ENCODE data around the gene HNMT.
"Not testable (repeated sequence)": the region's sequence is repeated elsewhere in the genome, so short reads cannot be mapped to it uniquely, and the experiment has no call there.

HNMT gene

DNA sequence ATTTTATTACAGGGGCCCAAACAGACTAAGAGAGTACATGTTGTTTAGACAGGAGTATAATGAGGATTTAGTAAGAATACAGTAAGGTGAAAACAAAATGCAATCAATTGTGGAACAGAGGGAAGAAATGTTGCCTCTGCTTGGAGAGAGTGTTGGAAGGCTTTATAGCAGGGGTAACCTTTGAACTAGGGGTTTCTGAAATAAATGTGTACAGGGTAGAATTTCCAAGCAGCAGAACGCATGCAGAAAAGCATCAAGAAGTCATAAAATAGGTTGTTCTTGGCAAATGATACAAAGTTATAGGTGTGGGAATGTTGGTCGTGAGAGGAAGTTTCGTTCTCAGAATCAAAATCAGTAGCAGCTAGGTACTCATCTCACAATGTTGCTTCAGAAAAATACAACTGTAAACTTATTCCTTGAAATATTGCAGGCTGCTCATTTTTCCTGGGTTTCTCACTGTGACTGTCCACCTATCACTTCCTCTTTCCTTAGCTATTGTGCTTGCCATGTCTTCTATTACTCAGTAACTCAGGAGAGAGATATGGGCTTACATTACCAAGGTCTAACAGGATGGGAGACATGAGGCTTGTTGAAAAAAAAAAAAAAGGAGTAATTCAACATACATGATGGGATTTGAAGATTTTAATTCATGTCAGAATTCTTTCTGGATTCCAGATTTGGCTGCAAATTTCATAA is 17.1 kb upstream of the HNMT start:
- DNase-seq = no peak

DNA sequence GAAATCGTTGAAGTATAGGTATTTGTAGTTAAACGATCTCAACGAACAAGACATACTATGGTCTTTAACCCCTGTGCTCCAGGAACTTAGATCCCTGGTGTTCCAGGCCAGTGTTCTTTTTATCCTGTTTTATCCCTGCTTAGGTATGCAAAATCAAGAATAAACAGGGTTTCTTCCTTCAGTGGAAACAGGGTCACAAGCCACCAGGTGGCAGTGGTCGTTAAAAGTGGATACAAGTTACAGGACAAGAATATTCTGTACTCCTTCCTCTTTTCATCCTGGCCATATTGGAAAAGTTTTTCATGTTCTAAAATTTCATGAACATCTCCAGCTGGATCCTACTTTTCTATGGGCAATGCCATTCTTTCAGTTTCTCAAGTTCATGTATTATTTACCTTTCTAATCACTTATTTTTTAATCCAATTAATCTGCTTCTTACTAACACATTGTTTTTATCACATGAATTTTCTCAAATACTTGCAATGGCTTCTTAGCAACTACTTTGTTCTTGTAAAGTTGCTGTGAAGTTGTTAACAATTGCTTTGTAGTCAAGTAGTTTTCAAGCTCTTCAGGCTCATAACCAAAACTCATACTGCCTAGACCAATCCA is 16.4 kb upstream of the HNMT start:
- no peak for DNase-seq

DNA sequence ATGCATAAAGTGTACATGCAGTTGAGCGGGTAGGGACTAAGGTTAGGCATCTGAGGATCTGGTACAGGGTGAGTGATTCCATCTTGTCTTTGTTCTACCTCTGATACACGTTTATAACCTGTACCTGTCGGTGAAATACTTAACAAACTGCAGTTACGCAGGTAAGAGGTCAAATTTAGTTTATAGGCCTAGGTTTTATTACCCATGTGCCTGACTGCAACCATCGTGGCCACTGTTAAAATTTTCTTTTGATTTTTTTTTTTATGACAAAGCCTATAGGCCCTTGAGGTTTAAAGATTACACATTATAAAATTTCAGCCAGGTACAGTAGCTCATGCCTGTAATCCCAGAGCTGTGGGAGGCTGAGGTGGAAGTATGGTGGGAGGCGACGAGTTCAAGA is 15.4 kb upstream of the HNMT start:
- no peak for DNase-seq

DNA sequence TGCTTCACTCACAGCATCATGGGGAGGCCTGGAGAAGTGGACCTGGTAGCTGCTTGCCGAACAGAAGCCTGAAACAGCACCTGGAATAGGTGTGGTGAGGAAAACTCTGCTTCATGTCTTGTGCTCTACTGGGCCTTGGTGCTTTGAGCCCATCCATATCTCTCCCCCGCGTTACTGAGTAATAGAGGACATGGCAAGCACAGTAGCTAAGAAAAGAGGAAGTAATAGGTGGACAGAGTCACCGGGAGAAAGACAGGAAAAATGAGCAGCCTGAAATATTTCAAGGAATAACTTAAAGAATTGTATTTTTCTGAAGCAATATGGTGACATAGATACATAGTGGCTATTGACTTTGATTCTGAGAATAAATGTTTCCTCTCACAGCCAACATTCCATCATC is 14.0 kb upstream of the HNMT start:
- DNase-seq = no peak

DNA sequence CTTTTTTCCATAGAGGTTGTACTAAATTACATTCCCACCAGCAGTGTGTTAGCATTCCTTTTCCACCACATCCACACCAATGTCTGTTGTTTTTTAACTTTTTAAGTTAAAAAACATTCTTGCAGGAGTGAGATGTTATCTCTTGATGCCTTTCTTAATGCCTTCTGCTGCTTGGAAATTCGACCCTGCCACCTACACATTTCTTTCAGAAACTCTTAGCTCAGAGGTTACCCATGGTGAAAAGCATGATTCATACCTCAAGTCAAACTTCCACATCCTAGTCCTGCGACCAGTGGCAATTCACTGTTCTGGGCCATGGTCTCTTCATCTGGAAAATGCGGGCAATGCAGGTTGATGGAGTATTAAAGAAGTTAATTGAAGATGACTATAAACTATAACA is 12.7 kb upstream of the HNMT start:
- no peak for DNase-seq

DNA sequence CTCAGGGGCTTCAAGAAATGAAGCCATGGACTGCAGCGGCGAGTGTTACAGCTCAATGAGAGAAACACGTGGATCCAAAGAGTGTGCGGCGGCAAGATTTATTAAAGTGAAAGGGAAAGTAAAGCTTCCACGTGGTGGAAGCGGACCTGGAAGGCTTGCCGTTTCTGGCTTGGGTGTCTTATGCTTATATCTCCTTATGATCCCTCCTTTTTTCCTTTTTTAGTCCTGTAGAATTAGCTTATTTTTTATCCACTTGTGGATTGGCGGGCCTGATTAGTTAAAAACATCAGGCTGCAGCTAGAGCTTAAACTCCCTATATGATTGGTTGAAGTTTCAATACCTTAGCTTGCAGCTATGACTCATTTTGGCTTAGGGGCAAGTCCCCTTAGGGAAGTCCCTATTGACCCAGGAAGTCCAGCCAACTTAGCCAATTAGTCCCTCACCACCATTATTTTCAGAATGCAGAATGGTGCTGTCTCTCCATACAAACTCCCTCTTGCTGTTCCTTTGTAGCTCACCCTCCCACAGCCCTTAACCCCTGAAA is 11.6 kb upstream of the HNMT start:
- no peak for DNase-seq

DNA sequence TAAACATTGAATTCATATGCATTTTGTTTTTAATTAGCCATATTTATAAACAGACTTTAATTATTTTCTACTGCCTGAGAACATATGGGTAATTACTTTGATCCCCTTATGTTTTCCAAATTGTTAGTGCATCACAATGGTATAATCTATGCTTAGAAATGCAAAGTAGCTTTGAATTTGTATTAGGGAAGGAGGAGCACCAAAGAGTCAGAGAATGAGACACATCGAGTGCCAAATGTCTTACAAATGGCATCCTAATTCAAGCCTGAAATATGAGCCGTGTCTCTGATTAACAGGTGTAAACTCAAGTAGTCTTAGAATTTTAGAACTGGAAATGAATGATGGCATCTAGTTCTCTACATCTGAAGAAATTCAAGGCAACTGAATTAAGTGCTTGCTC is 8.7 kb upstream of the HNMT start:
- no peak for DNase-seq

DNA sequence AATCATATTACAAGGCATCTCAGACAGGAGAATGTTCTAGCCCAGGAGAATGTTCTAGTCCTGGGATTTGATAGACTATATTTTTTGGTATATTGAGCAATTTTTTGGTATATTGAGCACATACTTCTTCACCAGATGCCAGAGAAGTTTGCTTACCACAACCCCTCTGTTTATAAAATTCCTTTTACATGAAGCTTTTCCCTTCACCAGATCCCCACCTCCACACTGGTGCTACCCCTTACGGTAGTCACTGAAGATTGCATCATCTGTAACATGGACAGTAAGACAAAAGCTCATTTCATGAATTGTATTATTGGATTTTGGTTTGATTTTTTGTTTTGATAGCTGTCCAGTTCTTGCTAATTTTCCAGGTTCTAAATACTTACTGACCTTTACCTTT is 7.2 kb upstream of the HNMT start:
- no peak for DNase-seq

DNA sequence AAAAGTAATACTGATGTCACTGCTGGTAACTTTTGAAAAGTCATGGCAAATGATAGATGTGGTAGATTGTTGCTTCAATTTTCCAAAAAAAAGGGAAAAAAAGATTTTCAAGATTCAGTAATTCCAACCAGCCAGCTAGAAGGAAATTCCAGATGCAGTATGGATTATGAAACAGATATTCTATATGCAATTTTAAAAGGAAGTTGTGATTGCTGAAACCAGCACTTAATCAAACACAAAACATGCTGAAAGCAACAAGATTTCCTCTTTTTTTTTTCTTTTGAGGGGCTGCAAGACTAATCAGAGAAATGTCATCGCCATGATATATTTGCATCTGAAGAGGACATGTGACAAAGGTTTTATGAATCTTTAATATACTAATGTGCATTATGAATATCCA is 5.1 kb upstream of the HNMT start:
- DNase-seq = no peak

DNA sequence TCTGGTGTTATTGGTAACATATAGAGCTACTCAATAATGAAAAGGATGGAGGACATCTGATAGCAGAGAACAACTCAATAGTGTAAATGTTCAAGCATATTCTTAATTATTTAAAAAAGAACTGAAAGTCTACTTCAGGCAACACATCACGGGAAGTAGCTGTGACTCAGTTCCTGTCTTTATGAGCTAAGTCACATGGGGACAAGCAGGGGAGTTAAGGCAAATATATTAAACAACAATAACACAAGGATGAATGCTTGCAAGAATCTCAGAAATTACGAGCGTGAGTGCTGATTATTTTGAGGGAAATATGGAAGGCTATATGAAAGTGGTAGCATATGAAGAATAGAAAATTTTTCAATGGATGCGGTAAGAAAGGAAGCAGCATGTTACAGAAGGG is 4.0 kb upstream of the HNMT start:
- no peak for DNase-seq

DNA sequence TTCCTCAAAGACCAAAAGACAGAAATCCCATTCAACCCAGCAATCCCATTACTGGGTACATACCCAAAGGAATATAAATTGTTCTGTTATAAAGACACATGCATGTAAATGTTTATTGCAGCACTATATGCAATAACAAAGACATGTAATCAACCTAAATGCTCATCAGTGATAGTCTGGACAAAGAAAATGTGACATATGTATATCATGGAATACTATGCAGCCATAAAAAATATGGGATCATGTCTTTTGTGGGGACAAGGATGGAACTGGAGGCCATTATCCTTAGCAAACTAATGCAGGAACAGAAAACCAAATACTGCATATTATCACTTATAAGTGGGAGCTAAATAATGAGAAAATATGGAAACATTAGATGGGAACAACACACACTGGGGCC is 2.7 kb upstream of the HNMT start:
- DNase-seq = no peak

DNA sequence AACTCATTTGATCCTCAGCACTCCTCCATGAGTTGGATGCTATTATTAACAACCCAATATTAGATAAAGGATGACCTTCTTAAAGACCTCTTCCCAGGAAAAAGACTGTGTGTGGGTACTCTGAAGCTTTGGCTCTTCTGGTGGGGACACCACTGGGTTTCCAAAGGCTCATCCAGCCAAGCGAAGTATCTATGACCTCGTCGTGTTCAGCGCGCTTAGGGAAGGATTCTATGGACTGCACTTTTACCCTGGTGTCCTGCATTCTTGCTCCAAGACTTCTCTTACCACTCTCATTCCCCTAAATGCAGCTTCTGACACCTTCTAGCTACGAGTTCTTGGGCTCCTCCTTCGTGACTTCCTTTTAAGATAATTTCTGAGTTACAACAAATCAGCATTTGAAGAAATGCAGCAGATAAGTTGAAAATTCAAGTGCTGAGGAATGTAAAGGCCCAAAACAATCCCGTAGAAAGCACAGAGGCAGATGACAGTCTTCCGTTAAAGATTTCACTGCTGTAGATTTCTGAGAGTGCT is 673 bp upstream of the HNMT start:
- DNase-seq = no peak

DNA sequence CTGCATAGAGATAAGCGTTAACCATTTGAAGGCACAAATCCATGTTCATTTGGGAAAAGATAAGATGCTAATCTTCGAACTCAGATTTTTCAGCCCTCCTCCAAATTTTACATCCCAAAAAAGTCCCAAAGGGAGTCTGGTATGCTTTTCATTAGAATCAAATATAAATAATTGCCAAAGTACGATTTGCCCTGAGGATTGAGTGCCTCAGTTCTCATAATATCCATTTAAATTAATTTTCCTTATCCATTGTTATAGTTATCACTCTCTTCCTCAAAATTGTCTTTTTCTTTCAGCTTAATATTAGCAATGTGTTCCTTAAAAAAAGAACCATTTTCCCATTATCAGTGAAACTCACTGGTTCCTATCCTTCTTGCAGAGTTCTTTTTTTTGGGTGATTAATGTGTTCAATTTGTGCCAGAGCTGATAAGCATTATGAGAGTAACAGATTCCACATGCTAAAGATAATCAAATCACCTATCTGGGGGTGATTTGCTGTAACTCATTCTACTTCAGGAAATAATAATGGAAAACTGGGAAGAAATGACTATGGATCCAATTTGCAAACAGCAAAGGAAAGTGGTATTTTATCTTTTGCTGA is 686 bp downstream of the HNMT start:
- no peak for DNase-seq

DNA sequence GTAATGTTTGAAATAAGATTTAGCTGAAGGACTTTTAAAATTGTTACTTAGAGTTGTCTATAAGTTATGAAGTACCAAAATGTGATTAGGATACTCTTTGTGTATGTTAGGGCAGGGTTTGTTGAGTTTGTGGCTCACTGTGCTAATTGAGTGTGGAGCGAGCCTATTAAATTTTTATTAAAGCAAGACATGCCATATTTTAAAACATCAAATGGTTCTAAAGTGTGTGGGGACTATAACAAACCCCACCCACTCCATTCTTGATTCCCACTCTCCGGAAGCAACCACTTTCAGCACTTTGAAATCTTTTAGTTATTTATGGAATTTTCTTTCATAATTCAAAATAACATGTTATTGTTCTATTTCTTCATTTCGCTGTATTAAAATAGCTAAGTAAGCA is 1.8 kb downstream of the HNMT start:
- DNase-seq = no peak

DNA sequence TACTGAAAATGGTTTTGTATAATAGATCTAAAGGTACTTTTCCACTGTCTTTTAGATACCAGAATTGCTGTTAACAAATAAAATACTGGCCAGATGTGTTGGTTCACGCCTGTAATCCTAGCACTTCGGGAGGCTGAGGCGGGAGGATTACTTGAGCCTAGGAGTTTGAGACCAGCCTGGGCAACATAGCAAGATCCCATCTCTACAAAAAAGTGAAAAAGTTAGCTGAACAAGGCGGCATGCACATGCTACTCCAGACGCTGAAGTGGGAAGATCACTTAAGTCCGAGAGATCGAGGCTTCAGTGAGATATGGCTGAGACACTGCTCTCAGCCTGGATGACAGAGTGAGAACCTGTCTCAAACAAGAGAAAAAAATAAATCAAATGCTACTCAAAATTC is 2.8 kb downstream of the HNMT start:
- no peak for DNase-seq

DNA sequence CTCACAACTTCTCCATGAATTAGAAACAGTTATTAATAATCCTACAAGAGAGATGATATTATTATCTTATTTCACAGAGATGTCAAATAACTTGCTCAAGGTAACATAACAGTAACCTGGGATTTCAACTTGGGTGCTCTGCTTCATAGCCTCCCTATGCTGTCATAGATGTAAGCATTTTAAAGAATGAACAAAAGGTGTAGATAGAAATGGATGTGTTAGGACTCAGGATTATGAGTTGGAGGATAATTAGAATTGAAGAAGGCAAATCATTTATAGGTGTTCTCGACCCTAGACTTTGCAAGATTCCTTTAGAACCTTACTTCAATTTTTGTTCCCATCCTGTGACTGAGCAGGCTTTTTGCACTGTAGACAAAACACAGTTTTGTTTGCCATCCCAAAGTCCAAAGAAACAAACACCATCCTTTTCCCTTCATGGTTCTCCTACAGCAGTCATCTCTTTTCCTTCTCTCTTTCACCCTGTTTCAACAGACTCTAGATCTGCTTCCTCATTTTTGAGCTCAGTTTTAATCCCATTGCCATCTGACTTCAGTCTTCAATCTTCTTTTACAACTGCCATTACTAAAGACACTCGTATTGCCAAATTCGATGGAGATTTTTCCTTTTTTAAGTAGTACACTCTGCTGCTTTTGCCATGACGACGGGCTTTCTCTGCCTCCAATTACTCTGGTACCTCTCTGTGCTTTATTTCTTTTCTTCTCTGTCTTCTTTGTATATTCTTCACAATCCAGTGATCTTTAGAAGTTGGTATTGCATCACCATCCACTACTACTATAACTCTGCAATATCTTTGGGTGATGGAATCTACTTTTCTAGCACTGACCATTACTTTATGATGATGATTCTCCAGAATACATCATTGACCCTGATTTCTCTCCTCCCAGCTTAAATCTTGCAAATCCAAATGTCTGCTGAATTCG is 4.5 kb downstream of the HNMT start:
- DNase-seq = no peak

DNA sequence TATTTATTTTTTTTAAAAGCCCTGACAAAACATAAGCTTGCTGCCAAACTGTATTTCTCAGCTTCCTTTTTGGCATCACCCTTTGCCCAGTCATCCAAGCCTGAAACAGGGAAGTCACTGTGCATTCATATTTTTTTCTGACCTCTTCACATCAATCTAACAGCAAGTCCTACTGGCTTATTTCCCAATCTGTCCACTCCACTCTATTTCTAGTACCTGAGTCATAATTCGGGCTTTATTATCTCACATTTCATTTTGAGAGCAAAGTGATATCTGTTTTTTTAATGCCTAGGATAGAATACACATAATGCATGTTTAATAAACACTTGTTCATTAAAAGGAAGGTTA is 5.1 kb downstream of the HNMT start:
- DNase-seq = no peak

DNA sequence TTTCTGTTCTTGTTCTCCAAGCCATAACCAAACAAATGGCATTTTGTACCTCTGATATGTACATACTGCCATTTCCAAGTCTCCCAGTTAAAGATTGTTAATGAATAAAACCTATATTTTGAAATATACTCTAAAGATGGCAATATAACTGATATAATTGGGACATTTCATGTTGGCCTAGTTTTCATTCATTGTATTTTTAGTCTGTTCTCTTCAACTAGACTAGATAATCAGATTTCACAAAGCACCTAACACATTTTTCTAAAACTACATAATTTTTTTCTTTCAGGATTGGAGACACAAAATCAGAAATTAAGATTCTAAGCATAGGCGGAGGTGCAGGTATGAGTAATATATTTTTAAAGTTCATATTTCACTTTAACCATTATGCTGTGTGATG is 5.6 kb downstream of the HNMT start:
- no peak for DNase-seq

DNA sequence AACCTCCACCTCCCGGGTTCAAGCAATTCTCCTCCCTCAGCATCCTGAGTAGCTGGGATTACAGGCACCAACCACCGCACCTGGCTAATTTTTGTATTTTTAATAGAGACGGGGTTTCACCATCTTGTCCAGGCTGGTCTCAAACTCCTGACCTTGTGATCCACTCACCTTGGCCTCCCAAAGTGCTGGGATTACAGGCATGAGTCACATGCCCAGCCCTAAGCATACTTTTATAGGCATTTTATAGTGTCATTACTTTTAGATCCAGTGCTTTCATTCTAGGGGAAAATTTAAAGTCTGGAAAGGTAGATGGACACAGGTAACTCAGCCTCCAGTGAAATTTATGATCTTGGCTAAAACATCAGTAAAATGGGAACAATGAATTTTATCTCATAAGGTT is 7.0 kb downstream of the HNMT start:
- DNase-seq = not testable (repeated sequence)

DNA sequence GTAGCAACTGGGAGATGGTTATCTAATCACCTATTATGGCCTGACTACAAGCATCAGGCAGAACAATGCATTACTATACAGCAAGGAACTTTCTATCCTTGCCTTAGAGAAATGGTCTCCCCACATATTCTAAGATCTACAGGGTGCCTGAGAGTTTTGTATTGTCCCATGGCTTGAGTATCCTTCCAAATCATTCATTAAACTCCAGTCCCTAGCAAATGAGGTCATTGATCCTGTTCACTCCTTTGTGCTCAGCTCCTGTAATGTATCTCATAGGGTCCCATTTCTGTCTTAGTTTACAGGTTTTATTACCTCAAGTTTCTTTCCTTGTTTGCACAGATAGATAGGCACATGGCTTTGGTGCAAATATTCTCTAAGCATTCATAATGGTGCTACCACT is 9.0 kb downstream of the HNMT start:
- DNase-seq = no peak

DNA sequence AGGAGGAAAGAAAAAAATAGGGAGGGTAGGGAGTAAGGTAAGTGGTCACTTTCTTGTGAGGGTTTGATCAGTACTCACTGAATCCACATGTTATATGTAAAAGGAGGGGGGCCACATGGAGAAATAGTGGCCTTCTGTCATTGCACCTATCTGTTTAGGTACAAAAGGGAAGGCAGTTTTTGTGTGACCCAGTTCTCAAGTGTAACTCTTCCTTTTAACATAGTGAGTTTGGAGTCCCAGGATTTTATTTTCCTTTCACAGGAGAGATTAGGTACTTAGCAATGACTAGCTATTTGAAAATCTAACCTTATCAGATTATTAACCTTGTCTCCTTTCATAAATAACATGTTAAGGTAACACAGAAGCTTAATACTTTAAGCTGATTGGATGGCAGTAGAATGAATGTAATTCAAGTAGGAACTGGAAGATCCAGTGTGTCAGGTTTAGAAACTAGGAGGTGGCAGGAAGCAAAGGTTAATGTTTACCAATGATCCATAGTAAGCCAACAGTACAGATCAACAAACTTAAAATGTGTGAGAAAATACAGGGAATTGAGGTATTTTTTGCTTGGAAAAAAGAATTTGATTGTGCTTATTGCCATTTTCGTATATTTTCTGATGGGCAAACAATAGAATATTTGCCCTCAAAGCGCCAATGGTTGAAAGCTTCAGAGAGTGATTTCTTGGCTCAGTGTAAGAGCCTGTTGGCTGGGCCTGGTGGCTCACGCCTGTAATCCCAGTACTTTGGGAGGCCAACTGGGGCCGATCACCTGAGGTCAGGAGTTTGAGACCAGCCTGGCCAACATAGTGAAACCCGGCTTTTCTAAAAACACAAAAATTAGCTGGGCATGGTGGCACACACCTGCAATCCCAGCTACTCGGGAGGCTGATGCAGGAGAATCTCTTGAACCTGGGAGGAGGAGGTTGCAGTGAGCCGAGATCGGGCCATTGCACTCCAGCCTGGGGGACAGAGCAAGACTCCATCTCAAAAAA is 11.3 kb downstream of the HNMT start:
- DNase-seq = no peak

DNA sequence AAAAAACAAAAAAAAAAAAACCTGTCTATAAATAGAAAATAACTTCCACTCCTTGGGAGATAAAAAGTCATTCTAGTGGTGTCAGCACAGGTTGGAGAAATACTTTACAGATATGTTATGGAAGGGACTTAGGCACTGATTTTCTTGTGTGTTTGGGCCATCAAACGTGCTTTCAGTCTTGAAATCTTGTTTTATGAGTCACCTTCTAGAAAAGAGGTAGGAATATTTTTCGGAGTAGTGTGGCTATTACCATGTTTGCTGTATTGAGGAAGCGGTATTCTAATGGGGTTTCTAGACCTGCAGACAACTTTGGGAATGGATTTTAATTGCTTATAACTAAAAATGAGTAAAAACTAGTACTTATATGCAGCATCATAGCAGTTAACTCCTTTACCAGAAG is 12.0 kb downstream of the HNMT start:
- no peak for DNase-seq

All from activated gamma-delta T cell treated with Interleukin-2 at 50 U/mL for 16 hours (primary cell).